ENCODE data around the gene GJA4.

GJA4 gene

DNA sequence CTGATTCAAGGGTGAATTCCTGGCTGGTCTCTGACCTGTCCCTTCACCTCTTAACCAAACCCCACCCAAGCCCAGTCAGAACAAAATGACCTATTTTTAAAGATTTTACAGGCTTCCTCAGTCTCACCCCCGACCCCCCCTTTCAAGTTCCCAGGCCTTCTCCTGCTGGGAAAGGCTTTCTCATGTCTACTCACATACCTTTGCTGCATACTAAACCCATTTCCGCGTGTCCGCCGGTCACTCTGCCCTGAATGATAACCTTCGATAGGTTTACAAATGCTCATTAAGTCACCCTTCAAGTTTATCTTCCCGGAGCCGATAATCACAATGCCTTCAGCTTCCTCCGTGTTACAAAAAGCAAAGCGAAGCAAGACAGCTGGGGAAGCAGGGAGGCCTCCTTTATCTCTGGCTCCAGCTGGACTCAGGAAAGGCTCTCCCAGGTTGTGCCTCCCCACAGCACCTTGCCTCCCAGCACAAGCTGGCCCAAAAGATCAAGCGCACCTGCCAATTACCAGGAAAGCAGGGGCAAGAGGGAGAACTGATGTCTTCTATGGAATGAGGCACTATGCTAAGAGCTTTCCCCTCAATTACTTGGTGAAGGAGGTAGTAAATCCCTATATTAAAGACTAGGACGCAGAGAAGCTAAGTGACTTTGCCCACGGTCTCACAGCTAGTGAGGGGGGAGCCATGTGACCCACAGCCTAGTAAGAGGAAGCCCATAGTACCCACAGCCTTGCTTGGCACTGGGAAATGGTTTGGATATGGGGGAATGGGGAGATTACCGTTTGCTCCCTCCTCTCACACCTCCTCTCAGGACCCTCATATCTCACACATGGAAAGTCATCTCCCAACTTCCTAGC lies 50.8 kb downstream of the GJA4 start:
- peaks cover 24% of the 10 kb centered on the region for H3K79me1 ChIP-seq (replicated peaks; ENCODE audit: low read length, poor library complexity, severe bottlenecking)
- no peak overlapping the region for H2BK15ac ChIP-seq (ENCODE audit: low read depth, poor library complexity, severe bottlenecking)
- H3K27me3 ChIP-seq (ENCODE audit: control insufficient read depth in 1 of 2, insufficient read depth in 1 of 2, low read length in 2 of 2), result no peaks in the 10 kb centered on the region
- no peak overlapping the region for H2AK5ac ChIP-seq (ENCODE audit: low read length, severe bottlenecking)
- WGBS, result 59% methylated on average over 13 of the region's 14 CpGs
- no peak overlapping the region for H4K8ac ChIP-seq (ENCODE audit: low read length)
- H3K4me2 ChIP-seq (ENCODE audit: low read length, poor library complexity, severe bottlenecking), result no peak overlapping the region
- peaks cover 4 to 8% of the 10 kb centered on the region in 2 experiments for H3K36me3 ChIP-seq (ENCODE audit: control insufficient read depth in 1 of 2, insufficient read depth in 2 of 2, low read depth in 1 of 2, low read length in 2 of 2)
- H3K4ac ChIP-seq (ENCODE audit: low read depth in 1 of 2, low read length in 2 of 2), result no peak overlapping the region
- no peak for DNase-seq
- no peak overlapping the region for H3K23ac ChIP-seq (ENCODE audit: low read length in 2 of 2)
- H2BK5ac ChIP-seq (ENCODE audit: low read depth, low read length, poor library complexity, severe bottlenecking), result no peak overlapping the region
- no peaks in the 10 kb centered on the region for H3K9me3 ChIP-seq (ENCODE audit: control insufficient read depth, low read length)
- H3K4me3 ChIP-seq (ENCODE audit: insufficient read depth in 1 of 2, low read depth in 1 of 2, low read length in 2 of 2), result no peak overlapping the region
- no peak overlapping the region for H3K9ac ChIP-seq (ENCODE audit: low read length)
- no peak overlapping the region for H4K91ac ChIP-seq (ENCODE audit: low read length)
- no peak overlapping the region for H2AFZ ChIP-seq (ENCODE audit: low read depth, low read length)
- H3K18ac ChIP-seq (ENCODE audit: low read depth in 1 of 2, low read length in 2 of 2), result no peak overlapping the region
- H2BK120ac ChIP-seq (ENCODE audit: low read depth, low read length), result no peak overlapping the region
- peaks cover 2% of the 10 kb centered on the region for H3K4me1 ChIP-seq (ENCODE audit: control insufficient read depth, insufficient read depth, low read depth, low read length)
- no peak overlapping the region for H3K27ac ChIP-seq (ENCODE audit: low read length, poor library complexity, severe bottlenecking)
- no peak overlapping the region for H2BK12ac ChIP-seq (ENCODE audit: low read length in 2 of 2)
- no peak overlapping the region for H3K14ac ChIP-seq (ENCODE audit: low read length in 2 of 2)

DNA sequence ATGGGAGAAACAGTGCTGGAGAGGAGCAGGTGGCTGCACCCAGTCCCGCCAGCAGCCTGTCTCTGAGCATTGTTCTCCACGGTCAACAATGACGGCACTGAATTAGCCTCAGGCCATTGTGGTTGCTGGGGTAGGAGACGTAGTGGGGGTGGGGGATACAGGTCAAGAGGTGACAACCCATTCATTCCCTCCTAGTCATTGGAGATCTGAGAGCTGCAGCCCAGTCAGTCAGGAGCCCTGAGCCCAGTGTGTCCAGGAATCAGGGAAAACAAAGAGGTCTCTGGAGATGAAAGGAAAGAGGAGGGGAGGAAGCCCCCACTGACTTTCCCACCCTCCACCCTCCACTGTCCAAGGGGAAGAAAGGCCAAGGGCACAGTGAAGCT lies 51.4 kb downstream of the GJA4 start:
- Histone ChIP-seq H3K79me1 (replicated peaks; ENCODE audit: low read length, poor library complexity, severe bottlenecking) (peaks cover 28% of the 10 kb centered on the region), H3K18ac (ENCODE audit: low read depth in 1 of 2, low read length in 2 of 2) (no peak overlapping the region), H3K27ac (ENCODE audit: low read length, poor library complexity, severe bottlenecking) (no peak overlapping the region), H3K4me1 (ENCODE audit: control insufficient read depth, insufficient read depth, low read depth, low read length) (peaks cover 2% of the 10 kb centered on the region), H3K23ac (ENCODE audit: low read length in 2 of 2) (no peak overlapping the region), H2AK5ac (ENCODE audit: low read length, severe bottlenecking) (no peak overlapping the region), H2BK12ac (ENCODE audit: low read length in 2 of 2) (no peak overlapping the region), H4K8ac (ENCODE audit: low read length) (no peak overlapping the region), H4K91ac (ENCODE audit: low read length) (no peak overlapping the region), H3K9me3 (ENCODE audit: control insufficient read depth, low read length) (no peaks in the 10 kb centered on the region), H2BK120ac (ENCODE audit: low read depth, low read length) (no peak overlapping the region), H3K4me2 (ENCODE audit: low read length, poor library complexity, severe bottlenecking) (no peak overlapping the region), H3K9ac (ENCODE audit: low read length) (no peak overlapping the region), H2BK5ac (ENCODE audit: low read depth, low read length, poor library complexity, severe bottlenecking) (no peak overlapping the region), H3K36me3 (ENCODE audit: control insufficient read depth in 1 of 2, insufficient read depth in 2 of 2, low read depth in 1 of 2, low read length in 2 of 2) (peaks cover 4 to 14% of the 10 kb centered on the region in 2 experiments), H3K27me3 (ENCODE audit: control insufficient read depth in 1 of 2, insufficient read depth in 1 of 2, low read length in 2 of 2) (no peaks in the 10 kb centered on the region), H3K4ac (ENCODE audit: low read depth in 1 of 2, low read length in 2 of 2) (no peak overlapping the region), H3K14ac (ENCODE audit: low read length in 2 of 2) (no peak overlapping the region), H2AFZ (ENCODE audit: low read depth, low read length) (no peak overlapping the region), H3K4me3 (ENCODE audit: insufficient read depth in 1 of 2, low read depth in 1 of 2, low read length in 2 of 2) (no peak overlapping the region), H2BK15ac (ENCODE audit: low read depth, poor library complexity, severe bottlenecking) (no peak overlapping the region)
- 78% methylated on average over 3 of the region's 4 CpGs for WGBS
- no peak for DNase-seq

Measured in mesenchymal stem cell (in vitro differentiated cells and primary cell).